ENCODE results near the gene DCAF17. TPM values are rescaled to one million over a fixed set of nuclear protein-coding genes. Genes with fewer than 3 reads are reported as not detected.

DCAF17 gene
- total and polyA plus RNA-seq, 2 of the 13 experiments (the other 11 are each of a cell fraction or from before 2014, with no cell fraction given): 13.7 to 30.0 TPM

DNA sequence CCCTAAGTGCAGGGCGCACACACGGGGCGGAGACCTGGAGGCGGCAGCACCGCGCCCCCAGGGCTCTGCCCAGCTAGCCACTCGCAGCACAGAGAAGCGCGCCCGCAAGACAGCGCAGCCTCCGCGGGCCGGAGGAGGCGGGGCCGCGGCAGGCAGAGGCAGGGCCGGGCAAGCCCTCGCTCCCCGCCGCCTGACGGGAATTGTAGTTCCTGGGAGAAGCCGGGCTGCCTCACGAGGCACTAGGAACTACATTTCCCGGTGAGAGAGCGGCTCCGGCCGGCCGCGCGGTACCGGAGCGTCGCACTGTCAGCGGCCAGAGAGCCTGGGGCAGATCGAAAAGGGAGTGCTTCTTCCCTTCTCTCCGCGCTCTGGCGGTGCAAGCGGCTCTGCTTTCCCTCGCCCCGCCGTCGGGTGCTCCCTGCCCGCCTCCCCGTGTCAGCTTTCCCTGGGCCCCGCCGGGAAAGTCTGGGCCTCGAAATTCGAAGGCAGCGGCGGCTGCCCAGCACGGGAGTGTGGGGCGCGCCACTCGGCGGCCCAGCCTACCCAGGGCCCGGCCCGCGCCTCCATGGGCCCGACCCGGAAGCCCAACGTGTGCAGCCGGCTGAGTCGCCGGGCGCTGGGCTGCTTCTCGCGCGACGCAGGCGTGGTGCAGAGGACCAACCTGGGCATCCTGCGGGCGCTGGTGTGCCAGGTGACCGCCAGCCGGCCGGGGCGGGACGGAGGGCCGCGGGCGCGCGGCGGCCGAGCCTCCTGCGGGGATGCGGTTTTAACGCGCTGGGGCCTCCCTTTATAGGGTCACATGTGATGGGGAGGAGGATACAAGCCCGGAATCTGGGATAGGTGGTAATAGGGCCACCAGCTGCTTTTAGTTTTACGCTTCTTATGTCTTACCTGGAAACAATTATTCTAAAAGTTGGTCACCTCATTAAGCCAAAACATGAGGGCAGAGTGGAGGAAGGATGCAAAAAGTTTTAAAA is at the start of gene DCAF17 (continued):
- no peak for TF ChIP-seq ZBTB49 (CRISPR knock-in tag; IDR thresholded peaks at IDR 0.05; ENCODE audit: borderline replicate concordance)
- TF ChIP-seq ZNF276 (CRISPR knock-in tag; IDR thresholded peaks at IDR 0.05; ENCODE audit: low read depth): peak; percentile 86; the same call in 1 of the 2 replicates
- TF ChIP-seq ZNF20 (CRISPR knock-in tag; IDR thresholded peaks at IDR 0.05): peak; percentile 68; the same call in 1 of the 2 replicates
- TF ChIP-seq MAF1 (CRISPR knock-in tag; IDR thresholded peaks at IDR 0.05; ENCODE audit: borderline replicate concordance): 0 out of 2 replicates have a peak, but pooled peaks have one; percentile 70
- peak; percentile 80; the same call in 1 of the 2 replicates for TF ChIP-seq ZNF605 (CRISPR knock-in tag; IDR thresholded peaks at IDR 0.05)
- peak; percentile 94 for TF ChIP-seq MIER3 (CRISPR knock-in tag; IDR thresholded peaks at IDR 0.05; ENCODE audit: borderline replicate concordance)
- peak; percentile 14; the same call in 1 of the 2 replicates for TF ChIP-seq ZSCAN30 (CRISPR knock-in tag; IDR thresholded peaks at IDR 0.05)
- TF ChIP-seq ERF (CRISPR knock-in tag; IDR thresholded peaks at IDR 0.05): peak; percentile 95
- TF ChIP-seq ZNF652 (CRISPR knock-in tag; IDR thresholded peaks at IDR 0.05; ENCODE audit: borderline replicate concordance, low read depth): 0 out of 2 replicates have a peak, but pooled peaks have one; percentile 1
- TF ChIP-seq EEA1 (CRISPR knock-in tag; IDR thresholded peaks at IDR 0.05; ENCODE audit: borderline replicate concordance): no peak; the same call in 1 of the 2 replicates
- TF ChIP-seq ZNF678 (CRISPR knock-in tag; IDR thresholded peaks at IDR 0.05): 0 out of 2 replicates have a peak, but pooled peaks have one; percentile 55
- TF ChIP-seq ETV6 (CRISPR knock-in tag; conservative IDR thresholded peaks at IDR 0.05): peak; percentile 53; the same call in 1 of the 2 replicates
- TF ChIP-seq U2AF1 (optimal IDR thresholded peaks at IDR 0.05; ENCODE audit: low read depth, low read length): peak; percentile 65
- TF ChIP-seq ZNF766 (CRISPR knock-in tag; IDR thresholded peaks at IDR 0.05; ENCODE audit: borderline replicate concordance): peak; percentile 95
- TF ChIP-seq ZNF446 (CRISPR knock-in tag; IDR thresholded peaks at IDR 0.05): peak; percentile 90
- peak; percentile 51; the same call in 1 of the 2 replicates for TF ChIP-seq ZNF484 (CRISPR knock-in tag; IDR thresholded peaks at IDR 0.05; ENCODE audit: borderline replicate concordance, low read depth)
- TF ChIP-seq IKZF4 (CRISPR knock-in tag; IDR thresholded peaks at IDR 0.05; ENCODE audit: borderline replicate concordance, low read depth, not compliant biosample characterization): peak; percentile 56
- TF ChIP-seq KAT2B (IDR thresholded peaks at IDR 0.05; ENCODE audit: borderline replicate concordance, low read depth, low read length): no peak
- TF ChIP-seq KAT8 (CRISPR knock-in tag; IDR thresholded peaks at IDR 0.05): peak; percentile 94
- no peak for TF ChIP-seq MAFK (conservative IDR thresholded peaks at IDR 0.05 in 1 of 2, IDR thresholded peaks at IDR 0.05 in 1 of 2; ENCODE audit: low read length in 2 of 2)
- 0 out of 2 replicates have a peak, but pooled peaks have one; percentile 10 for TF ChIP-seq KLF9 (CRISPR knock-in tag; IDR thresholded peaks at IDR 0.05; ENCODE audit: low read depth)
- no peak for TF ChIP-seq PAF1 (CRISPR knock-in tag; IDR thresholded peaks at IDR 0.05)
- peak; percentile 97 for TF ChIP-seq ZNF101 (CRISPR knock-in tag; IDR thresholded peaks at IDR 0.05; ENCODE audit: borderline replicate concordance, low read depth)
- no peak for TF ChIP-seq ZNF558 (CRISPR knock-in tag; IDR thresholded peaks at IDR 0.05; ENCODE audit: borderline replicate concordance)
- TF ChIP-seq ELF1 (CRISPR knock-in tag; IDR thresholded peaks at IDR 0.05): peak; percentile 75
- TF ChIP-seq IRX3 (CRISPR knock-in tag; IDR thresholded peaks at IDR 0.05; ENCODE audit: borderline replicate concordance, low read depth): peak; percentile 49; the same call in 1 of the 2 replicates
